SK-N-MC (cell line): ENCODE data around the gene HSD17B3.

Source experiments
- EZH2 ChIP-seq: fragments of 200-600 bp; sonication (generic); IDR thresholded peaks from one replicate; pipeline ENCODE4 v1.6.1; 2017; ENCODE audit warnings: antibody characterized with exemption
- POLR2AphosphoS5 ChIP-seq: IDR thresholded peaks from 2 replicates; pipeline ENCODE4 v1.6.1; 2012; ENCODE audit warnings: mild to moderate bottlenecking, low read depth, low read length, borderline replicate concordance

DNA sequence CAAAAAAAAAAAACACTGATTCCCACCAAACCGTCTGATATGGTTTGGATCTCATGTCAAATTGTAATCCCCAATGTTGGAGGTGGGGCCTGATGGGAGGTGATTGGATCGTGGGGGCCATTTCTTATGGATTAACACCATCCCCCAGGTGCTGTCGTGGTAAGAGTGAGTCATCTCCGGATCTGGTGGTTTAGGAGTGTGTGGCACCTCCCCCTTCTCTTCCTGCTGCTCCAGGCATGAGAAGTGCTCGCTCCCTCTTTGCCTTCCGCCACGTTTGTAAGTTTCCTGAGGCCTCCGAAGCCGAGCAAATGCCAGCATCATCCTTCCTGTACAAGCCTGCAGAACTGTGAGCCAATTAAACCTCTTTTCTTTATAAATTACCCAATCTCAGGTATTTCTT lies 45.2 kb downstream of the HSD17B3 start:
- TF ChIP-seq POLR2AphosphoS5 (no peak), EZH2 (no peak)
